BLaER1 (cell line): ENCODE measurements around the gene DICER1.
"Not testable (repeated sequence)": the region's sequence is repeated elsewhere in the genome, so short reads cannot be mapped to it uniquely, and the experiment has no call there.

ENCODE experiments used
- H3K27ac ChIP-seq: shearing (Covaris generic); formaldehyde crosslinking; 2 replicates; pipeline ENCODE4 v1.8.1; 2022
- H3K27me3 ChIP-seq: shearing (Covaris generic); formaldehyde crosslinking; 2 replicates; pipeline ENCODE4 v1.8.1; 2022
- H3K36me3 ChIP-seq: shearing (Covaris generic); formaldehyde crosslinking; 2 replicates; pipeline ENCODE4 v1.8.1; 2022
- H3K4me1 ChIP-seq: shearing (Covaris generic); formaldehyde crosslinking; 2 replicates; pipeline ENCODE4 v1.8.1; 2022
- H3K4me2 ChIP-seq: shearing (Covaris generic); formaldehyde crosslinking; 2 replicates; pipeline ENCODE4 v1.8.1; 2022
- H3K4me3 ChIP-seq: shearing (Covaris generic); formaldehyde crosslinking; 2 replicates; pipeline ENCODE4 v1.8.1; 2022
- H3K9ac ChIP-seq: shearing (Covaris generic); formaldehyde crosslinking; 2 replicates; pipeline ENCODE4 v1.8.1; 2022
- H3K9me3 ChIP-seq: shearing (Covaris generic); formaldehyde crosslinking; 2 replicates; pipeline ENCODE4 v1.8.1; 2022
- H4K20me1 ChIP-seq: shearing (Covaris generic); formaldehyde crosslinking; 2 replicates; pipeline ENCODE4 v1.8.1; 2022
- Cebpa-rat ChIP-seq: shearing (Covaris generic); IDR thresholded peaks from 2 replicates; pipeline ENCODE4 v1.8.1; 2022

DICER1 gene

DNA sequence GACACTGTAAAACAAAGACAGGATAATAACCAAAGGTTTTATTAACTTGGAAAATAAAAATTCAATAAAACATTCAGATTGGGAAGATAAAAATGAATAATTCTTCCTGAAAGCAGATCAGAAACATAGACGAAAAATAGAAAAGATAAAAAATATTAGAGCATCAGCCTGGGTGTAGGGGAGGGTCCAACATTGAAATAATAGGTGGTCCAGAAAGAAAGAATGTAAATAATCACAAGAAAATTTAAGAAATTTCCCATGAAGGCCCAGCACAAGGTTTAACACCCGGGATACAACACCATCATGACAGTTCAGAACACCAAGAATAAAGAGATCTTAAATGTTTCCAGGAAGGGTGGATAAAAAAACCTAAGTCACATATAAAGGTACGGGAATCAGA, 31.1 kb upstream of the DICER1 start:
- Histone ChIP-seq H3K4me1 (peaks cover 13% of the 10 kb centered on the region), H3K9me3 (0 out of 2 replicates have a peak, but pooled peaks cover 3% of the 10 kb centered on the region), H3K27me3 (no peaks in the 10 kb centered on the region), H3K4me2 (no peak overlapping the region), H3K36me3 (no peaks in the 10 kb centered on the region), H3K4me3 (no peak overlapping the region), H4K20me1 (no peaks in the 10 kb centered on the region), H3K9ac (no peak overlapping the region), H3K27ac (no peak overlapping the region)
- no peak for TF ChIP-seq Cebpa-rat

DNA sequence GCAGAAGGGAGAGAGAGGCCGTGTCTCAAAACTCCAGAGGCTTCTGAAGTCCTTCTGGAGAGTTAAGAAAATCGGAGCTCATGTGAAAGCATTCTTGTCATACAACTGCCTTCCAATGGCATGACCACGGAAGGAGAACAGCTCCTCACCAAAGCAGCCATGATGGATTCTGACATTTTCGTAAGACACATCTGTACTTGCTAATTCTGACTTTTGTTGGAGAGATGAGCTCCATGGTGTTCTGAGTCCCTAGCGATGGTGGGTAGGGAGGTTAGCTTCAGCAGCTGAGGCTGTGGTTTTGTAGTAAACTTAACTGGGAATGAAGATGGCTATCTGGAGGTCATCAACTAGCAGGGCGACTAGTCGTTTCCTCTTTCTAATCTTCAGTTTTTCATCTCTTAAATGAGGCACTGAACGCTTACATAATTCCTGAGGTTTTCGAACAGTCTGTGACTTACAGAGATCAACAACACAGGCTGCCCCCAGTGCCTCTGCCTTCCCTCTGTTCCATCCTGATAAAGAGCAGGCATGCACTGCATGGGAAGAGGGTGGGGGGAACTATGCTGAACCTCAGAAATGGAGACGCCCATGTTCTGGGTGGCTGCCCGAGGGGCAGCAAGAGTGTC, 28.6 kb upstream of the DICER1 start:
- Histone ChIP-seq H3K4me3 (no peak overlapping the region), H4K20me1 (no peaks in the 10 kb centered on the region), H3K4me1 (peaks cover 13% of the 10 kb centered on the region), H3K4me2 (peak overlapping the region; percentile 38), H3K9ac (no peak overlapping the region), H3K27ac (no peak overlapping the region), H3K36me3 (no peaks in the 10 kb centered on the region), H3K9me3 (0 out of 2 replicates have a peak, but pooled peaks cover 3% of the 10 kb centered on the region), H3K27me3 (no peaks in the 10 kb centered on the region)
- TF ChIP-seq Cebpa-rat: no peak

DNA sequence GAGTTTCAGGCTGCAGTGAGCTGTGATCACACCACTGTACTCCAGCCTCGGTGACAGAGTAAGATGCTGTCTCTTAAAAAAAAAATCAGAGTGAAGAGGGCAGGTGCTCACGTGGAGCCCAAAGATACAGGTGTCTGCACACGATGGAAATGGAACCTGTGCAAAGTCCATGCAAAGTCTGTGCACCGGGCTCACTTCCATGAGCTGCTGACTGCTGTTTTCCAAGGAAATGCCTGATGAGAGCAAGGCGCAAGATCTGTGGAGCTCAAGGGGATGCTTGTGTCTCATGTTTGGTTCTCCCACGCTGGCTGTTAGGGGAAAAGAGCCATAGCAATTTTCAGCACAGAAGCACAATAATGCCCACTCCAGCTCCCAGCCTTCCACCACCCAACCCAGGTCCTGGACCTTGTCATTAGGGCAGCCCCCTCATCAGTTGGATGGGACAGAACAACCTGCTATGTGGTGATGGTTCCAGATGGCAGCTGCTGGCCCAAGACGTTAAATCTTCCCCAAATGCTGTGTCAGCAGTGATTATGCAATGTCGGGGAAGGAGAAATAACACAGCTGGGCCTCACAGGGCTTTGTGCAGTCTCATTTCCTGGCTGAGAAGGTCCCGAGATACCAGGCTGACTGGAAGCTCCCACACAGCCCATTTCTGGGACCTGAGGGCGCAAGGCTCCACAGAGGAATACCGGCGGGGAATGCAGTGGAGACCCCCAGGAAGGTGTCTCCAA, 27.9 kb upstream of the DICER1 start:
- peaks cover 16% of the 10 kb centered on the region for H3K4me1 ChIP-seq
- H3K9ac ChIP-seq: no peak overlapping the region
- H3K4me3 ChIP-seq: no peak overlapping the region
- H3K27me3 ChIP-seq: no peaks in the 10 kb centered on the region
- H4K20me1 ChIP-seq: no peaks in the 10 kb centered on the region
- no peaks in the 10 kb centered on the region for H3K36me3 ChIP-seq
- no peak overlapping the region for H3K27ac ChIP-seq
- peak; percentile 82 for TF ChIP-seq Cebpa-rat
- peak overlapping the region; percentile 38 for H3K4me2 ChIP-seq
- H3K9me3 ChIP-seq: 0 out of 2 replicates have a peak, but pooled peaks cover 3% of the 10 kb centered on the region

DNA sequence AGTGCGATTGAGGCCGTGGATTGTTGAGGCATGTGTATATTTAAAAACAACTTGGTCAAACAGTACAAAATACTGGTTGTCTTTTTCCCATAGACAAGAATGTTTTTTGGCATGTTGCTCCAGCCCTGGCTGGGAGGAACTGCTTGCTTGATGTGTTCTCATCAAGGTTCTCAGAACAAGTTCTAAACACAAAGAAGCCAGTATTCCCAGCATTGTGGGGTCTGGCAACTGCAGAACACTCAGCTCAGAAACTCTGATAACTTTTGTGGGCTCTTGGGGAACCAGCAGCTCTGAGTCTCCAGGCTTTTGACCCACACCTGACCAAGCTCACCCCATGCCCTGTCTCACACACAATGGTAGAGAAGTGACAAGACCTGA, 27.1 kb upstream of the DICER1 start:
- 0 out of 2 replicates have a peak, but pooled peaks cover 3% of the 10 kb centered on the region for H3K9me3 ChIP-seq
- no peak overlapping the region for H3K9ac ChIP-seq
- H3K27me3 ChIP-seq: no peaks in the 10 kb centered on the region
- H3K36me3 ChIP-seq: no peaks in the 10 kb centered on the region
- H3K27ac ChIP-seq: no peak overlapping the region
- no peak for TF ChIP-seq Cebpa-rat
- H3K4me2 ChIP-seq: no peak overlapping the region
- H3K4me1 ChIP-seq: peaks cover 24% of the 10 kb centered on the region
- no peaks in the 10 kb centered on the region for H4K20me1 ChIP-seq
- H3K4me3 ChIP-seq: no peak overlapping the region

DNA sequence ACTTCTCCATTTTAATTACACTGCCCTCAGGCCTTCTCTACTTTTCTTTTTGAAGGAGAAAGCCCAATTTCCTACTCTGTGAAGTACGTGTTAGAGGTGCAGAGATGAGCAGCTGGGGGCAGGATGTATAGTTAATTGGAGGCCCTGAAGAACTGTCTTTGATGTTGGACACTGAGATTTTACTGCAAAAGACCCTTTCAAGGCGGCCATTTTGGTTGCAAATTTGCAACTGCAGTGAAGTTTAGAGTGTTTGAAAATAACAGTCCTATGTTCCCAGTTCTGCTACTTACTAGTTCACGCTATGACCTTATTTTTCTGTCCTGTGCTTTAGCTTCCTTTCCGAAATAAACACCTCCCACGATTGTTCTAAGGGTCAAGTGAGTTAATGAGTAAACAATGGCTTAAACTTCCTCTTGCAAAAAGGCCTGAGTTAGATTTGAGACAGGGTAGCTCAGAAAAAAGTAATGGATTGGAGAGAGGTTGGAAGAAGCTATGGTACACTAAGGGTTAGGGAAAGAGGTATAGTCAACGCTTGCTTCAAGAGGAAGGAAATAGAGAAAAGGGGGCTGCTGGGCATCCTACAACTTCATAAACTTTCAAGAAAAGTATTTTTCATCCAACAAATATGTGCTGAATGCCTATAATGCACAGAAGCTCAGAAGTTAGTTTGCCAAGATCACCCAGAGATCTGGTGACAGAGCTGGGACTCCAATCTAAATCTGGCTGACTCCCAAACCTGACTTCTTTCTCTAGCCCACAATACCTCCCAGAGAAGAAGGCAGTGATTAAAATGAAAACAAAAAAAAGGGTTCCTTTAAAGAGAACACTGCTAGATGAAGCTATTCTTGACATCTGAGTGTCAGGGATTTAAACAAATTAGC, 26.4 kb upstream of the DICER1 start:
- no peak overlapping the region for H3K27ac ChIP-seq

DNA sequence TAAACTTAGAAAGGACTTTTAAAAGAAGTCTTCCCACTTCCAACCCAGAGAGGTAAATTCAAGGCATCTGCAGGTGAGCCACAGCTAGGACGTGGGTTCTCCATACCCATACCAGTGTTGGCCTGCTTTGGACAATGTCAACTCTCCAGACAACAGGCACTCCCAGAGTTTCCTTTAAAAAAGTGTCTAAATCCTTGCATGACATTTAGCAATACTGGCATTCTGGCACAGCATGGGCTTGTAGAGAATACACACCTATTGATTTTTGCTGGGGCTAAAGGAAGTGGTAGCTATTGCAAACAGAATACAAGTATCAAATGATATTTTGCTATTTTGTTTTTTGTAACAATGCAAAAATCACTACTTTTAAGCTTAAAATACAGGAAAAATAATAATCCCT, 25.8 kb upstream of the DICER1 start:
- Histone ChIP-seq H3K4me3 (no peak overlapping the region), H3K4me2 (no peak overlapping the region), H3K36me3 (no peaks in the 10 kb centered on the region), H3K27ac (no peak overlapping the region), H3K9me3 (0 out of 2 replicates have a peak, but pooled peaks cover 1% of the 10 kb centered on the region), H4K20me1 (no peaks in the 10 kb centered on the region), H3K4me1 (peaks cover 34% of the 10 kb centered on the region), H3K27me3 (no peaks in the 10 kb centered on the region), H3K9ac (no peak overlapping the region)
- no peak for TF ChIP-seq Cebpa-rat

More for the DNA sequence above, 26.4 kb upstream of the DICER1 start:
- peaks cover 30% of the 10 kb centered on the region for H3K4me1 ChIP-seq
- H3K27me3 ChIP-seq: no peaks in the 10 kb centered on the region
- H3K9me3 ChIP-seq: 0 out of 2 replicates have a peak, but pooled peaks cover 3% of the 10 kb centered on the region
- no peaks in the 10 kb centered on the region for H4K20me1 ChIP-seq
- H3K4me3 ChIP-seq: no peak overlapping the region
- no peak overlapping the region for H3K4me2 ChIP-seq
- TF ChIP-seq Cebpa-rat: no peak
- no peak overlapping the region for H3K9ac ChIP-seq
- H3K36me3 ChIP-seq: no peaks in the 10 kb centered on the region

DNA sequence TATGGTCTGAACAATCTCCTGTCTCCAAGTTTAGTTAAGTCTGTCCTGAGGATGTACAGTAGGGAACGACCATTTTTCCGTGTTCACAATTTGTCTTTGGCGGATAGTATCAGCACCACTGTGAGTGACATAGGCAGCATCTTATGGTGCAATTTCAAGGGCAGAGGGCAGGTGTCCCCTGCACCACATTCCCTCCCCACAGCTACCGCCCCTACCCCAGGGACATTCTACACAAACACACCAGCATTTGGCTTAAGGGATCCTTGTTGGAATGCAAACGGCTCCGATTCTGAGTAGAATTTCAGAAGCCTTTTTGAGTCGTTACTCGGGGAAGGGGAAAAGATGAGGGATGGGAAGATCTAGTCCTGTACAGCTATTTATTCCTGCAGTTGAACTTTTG, 25.1 kb upstream of the DICER1 start:
- Histone ChIP-seq H3K27me3 (no peaks in the 10 kb centered on the region), H3K9ac (no peak overlapping the region), H3K4me3 (no peak overlapping the region), H3K27ac (no peak overlapping the region), H4K20me1 (no peaks in the 10 kb centered on the region), H3K4me2 (no peak overlapping the region), H3K9me3 (no peaks in the 10 kb centered on the region), H3K36me3 (no peaks in the 10 kb centered on the region), H3K4me1 (peaks cover 34% of the 10 kb centered on the region)
- TF ChIP-seq Cebpa-rat: no peak

DNA sequence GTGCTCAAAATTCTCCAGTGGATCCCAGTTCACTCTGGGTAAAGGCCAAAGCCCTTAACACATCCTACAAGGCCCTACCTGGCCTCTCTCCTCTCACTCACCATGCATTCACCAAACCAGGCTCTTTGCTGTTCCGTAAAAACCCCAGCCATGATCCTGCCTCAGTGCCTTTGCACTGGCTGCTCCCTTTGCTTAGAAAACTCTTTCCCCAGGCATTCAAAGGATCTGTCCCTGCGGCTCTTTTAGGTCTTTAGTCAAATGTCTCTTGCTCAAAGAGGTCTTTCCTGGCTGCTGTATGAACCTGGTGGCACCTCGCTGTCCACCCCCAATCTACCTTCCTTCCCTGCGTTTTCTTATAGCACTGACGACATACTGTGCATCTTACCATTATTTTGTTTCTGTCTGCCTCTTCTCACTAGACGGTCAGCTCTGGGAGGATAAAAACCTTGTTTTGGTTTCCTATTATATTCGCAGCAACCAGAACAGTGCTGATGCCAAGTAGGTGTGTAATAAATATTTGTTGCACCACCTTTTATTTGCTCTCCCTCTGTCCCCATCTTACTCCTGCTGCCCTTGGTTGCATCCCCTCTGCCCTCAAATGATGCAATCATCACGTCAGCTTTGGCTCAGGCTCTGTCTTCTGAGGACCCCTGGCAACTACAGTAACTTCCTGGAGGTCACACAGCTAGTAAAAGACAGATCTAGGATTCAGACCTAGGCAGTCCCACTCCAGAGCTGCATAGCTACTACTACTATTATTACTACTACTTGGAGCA, 23.8 kb upstream of the DICER1 start:
- TF ChIP-seq Cebpa-rat: no peak; the same call in 1 of the 2 replicates
- H3K4me3 ChIP-seq: no peak overlapping the region
- H3K27ac ChIP-seq: no peak overlapping the region
- peaks cover 34% of the 10 kb centered on the region for H3K4me1 ChIP-seq
- H3K27me3 ChIP-seq: no peaks in the 10 kb centered on the region
- H4K20me1 ChIP-seq: no peaks in the 10 kb centered on the region
- H3K4me2 ChIP-seq: no peak overlapping the region
- H3K36me3 ChIP-seq: no peaks in the 10 kb centered on the region
- H3K9ac ChIP-seq: no peak overlapping the region
- H3K9me3 ChIP-seq: no peaks in the 10 kb centered on the region

DNA sequence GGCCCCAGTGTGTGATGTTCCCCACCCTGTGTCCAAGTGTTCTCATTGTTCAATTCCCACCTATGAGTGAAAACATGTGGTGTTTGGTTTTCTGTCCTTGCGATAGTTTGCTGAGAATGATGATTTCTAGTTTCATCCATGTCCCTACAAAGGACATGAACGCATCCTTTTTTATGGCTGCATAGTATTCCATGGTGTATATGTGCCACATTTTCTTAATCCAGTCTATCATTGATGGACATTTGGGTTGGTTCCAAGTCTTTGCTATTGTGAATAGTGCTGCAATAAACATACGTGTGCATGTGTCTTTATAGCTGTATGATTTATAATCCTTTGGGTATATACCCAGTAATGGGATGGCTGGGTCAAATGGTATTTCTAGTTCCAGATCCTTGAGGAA, 18.3 kb upstream of the DICER1 start:
- H3K4me3 ChIP-seq, H4K20me1 ChIP-seq, H3K27ac ChIP-seq, H3K27me3 ChIP-seq, H3K4me2 ChIP-seq, H3K9ac ChIP-seq, H3K36me3 ChIP-seq, H3K9me3 ChIP-seq: not testable (repeated sequence)
- H3K4me1 ChIP-seq: peaks cover 21% of the 10 kb centered on the region
